Breast epithelium (tissue), 3 donors: ENCODE results near the gene ERC1.

Experiments used
- CTCF ChIP-seq, 3 donors: fragments of 450-650 bp; IDR thresholded peaks; one replicate each; pipeline ENCODE4 v1.5.1; 2016 to 2017; ENCODE audit warnings: antibody characterized with exemption in 3 of 3, mild to moderate bottlenecking in 3 of 3, moderate library complexity in 3 of 3
- POLR2A ChIP-seq: fragments of 450-650 bp; IDR thresholded peaks from one replicate; pipeline ENCODE4 v1.6.1; 2016; ENCODE audit warnings: antibody characterized with exemption, mild to moderate bottlenecking, moderate library complexity
- POLR2AphosphoS5 ChIP-seq, 3 donors: sonication (generic); formaldehyde crosslinking; IDR thresholded peaks; one replicate each; pipeline ENCODE4 v1.6.1; 2017; ENCODE audit warnings: antibody characterized with exemption in 3 of 3

GRCh38 chr12:1218369-1218768, 227.3 kb downstream of the ERC1 start:
- TF ChIP-seq CTCF (IDR thresholded peaks at IDR 0.05) = no peak
- TF ChIP-seq POLR2AphosphoS5 (IDR thresholded peaks at IDR 0.05) = no peak
- TF ChIP-seq POLR2A = no peak
